HG02763 (cell line): Measurements from ENCODE around the gene RFFL.

Experiments
- ATAC-seq: cut with Tn5 transposase; IDR thresholded peaks from one replicate; pipeline ENCODE4 v1.9.1; 2021; ENCODE audit warnings: mild to moderate bottlenecking, moderate library complexity; ENCODE audit not compliant: unreplicated experiment

RFFL gene

GRCh38 chr17:34979650-34980352 is 83.7 kb downstream of the RFFL start:
- ATAC-seq: no peak

GRCh38 chr17:34979153-34979552 is 84.4 kb downstream of the RFFL start:
- no peak for ATAC-seq

- no peak for ATAC-seq
Observed at GRCh38 chr17:34974794-34975785, 88.4 kb downstream of the RFFL start.

GRCh38 chr17:34974179-34974578 is 89.3 kb downstream of the RFFL start:
- ATAC-seq: no peak

- ATAC-seq: peak; percentile 89
Observed at GRCh38 chr17:34961093-34961911, 102.2 kb downstream of the RFFL start, which contains the start of the genes CCT6B and ZNF830. CCT6B (minus strand) TSS chr17:34961460; CDS start chr17:34961393, 67 bp downstream. ZNF830 (plus strand) TSS chr17:34961540; CDS start chr17:34961567, 27 bp downstream.

GRCh38 chr17:34958438-34958837 is 105.1 kb downstream of the RFFL start:
- no peak for ATAC-seq
